Measurements from ENCODE around the gene UBE2L6.

The UBE2L6 gene

GRCh38 chr11:57567515-57568329 is at the start of gene UBE2L6:
Gene UBE2L6, minus strand, starts transcription at chr11:57567672. Its CDS starts 61 bp downstream, at chr11:57567611.
- peak; percentile 79 for DNase-seq (ENCODE audit: low read depth)

DNA sequence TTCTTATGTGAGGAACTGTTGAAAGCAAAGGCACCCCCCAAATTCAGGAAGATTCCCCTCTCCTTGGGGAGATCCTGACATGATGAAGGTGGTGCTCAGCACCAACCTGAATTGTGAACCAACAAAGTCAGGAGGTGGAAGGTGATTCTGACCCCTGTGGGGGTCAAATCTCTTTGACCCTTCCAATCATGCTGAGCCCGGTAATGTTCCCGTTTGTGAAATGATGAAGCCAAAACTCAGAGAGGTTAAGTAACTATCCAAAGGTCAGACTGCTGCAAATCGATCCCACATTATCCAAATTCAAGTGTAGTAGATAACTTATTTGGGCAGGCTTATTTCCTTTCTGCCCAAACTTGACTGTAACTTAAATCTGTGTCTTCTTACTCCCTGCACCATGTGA is 49.1 kb upstream of the UBE2L6 start:
- DNase-seq (ENCODE audit: low read depth), result no peak

DNA sequence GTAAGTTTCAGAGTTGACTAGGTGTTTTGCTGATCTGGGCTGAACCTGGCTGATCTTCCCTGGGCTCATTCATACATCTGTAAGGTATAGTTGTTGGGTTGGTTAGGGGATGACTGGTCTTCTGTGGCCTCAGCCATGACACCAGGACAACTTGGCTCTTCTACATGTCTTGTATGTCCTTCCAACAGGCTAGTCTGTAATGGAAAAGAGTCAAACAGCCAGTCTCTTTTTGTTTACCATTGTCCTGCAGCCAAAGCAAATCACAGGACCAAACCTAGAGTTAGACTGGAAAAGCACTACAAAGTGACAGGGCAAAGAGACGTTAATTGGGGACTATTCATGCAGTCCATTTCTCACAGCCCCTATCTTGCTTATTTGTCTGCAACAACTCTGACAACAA is 47.8 kb upstream of the UBE2L6 start:
- no peak for DNase-seq (ENCODE audit: low read depth)

- no peak for DNase-seq (ENCODE audit: low read depth)
These were observed 46.8 kb upstream of the UBE2L6 start for GRCh38 chr11:57614234-57614772.

- no peak for DNase-seq (ENCODE audit: low read depth)
These were observed 42.7 kb upstream of the UBE2L6 start for GRCh38 chr11:57610170-57610569.

DNA sequence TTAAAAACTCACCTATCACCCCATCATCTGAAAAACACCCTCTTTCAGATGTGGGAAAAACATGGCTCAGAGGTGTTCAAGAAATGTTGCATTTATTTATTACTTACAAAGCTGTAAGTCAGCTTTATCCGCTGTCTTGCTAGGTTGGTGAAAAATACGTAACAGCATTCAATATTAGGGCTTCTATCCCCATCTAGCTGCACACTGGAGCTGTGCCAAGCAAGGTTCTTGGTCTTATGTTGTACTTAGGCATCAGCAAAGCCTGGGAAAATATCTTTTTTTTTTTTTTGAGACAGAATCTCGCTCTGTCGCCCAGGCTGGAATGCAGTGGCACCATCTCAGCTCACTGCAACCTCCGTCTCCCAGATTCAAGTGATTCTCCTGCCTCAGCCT is 37.6 kb upstream of the UBE2L6 start:
- no peak for DNase-seq (ENCODE audit: low read depth)

DNA sequence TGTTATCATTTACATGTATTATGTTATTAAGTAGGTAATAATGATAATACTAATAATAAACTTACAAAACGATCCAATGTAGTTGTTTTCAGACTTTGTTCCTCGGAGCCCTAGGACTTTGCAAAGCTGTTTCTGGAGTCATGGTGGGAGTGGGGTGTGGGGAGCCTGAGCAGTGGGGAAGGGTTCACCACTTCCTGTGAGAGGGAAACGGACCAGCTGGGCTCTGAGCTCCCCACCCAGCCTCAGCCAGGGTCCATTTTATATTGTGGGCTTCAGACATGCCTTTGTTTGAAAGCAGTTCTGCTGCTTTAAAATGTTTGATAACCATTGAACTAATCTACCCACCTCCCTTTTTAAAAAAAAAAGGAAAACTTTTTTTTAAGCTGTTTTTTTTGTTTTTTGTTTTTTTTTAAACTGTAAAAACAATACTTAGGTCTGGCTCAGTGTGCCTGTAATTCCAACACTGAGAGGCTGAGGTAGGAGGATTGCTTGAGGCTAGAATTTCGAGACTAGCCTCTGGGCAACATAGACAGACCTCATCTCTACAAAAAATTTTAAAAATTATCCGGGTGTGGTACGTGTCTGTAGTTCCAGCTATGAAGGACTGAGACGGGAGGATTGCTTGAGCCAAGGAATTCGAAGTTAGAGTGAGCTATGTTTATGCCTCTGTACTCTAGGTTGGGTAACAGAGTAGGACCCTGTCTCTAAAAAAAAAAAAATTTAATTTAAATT is 37.0 kb upstream of the UBE2L6 start:
- no peak for DNase-seq (ENCODE audit: low read depth)

- DNase-seq (ENCODE audit: low read depth), result no peak
These were observed 33.8 kb upstream of the UBE2L6 start for GRCh38 chr11:57601297-57601696.

- no peak for DNase-seq (ENCODE audit: low read depth)
These were observed 31.9 kb upstream of the UBE2L6 start for GRCh38 chr11:57599381-57599780.

DNA sequence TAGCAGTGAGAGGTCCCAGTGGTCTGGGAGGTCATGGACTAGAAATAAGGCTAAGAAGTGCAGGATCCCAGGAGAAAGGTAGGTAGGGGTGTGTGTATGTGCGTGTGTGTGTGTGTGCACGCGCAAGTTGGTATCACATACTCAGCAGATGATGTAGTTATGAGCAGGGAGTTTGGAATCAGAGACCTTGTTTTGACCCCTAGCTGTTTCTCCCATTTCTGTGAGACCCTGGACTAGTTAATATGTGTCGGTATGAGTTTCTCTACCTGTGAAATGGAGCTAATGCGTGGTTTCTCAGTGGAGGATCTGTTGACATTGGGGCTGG is 31.3 kb upstream of the UBE2L6 start:
- no peak for DNase-seq (ENCODE audit: low read depth)

- DNase-seq (ENCODE audit: low read depth), result no peak
These were observed 30.7 kb upstream of the UBE2L6 start for GRCh38 chr11:57597916-57598830.

GRCh38 chr11:57597461-57597915 is 30.0 kb upstream of the UBE2L6 start, which contains the start of gene SERPING1:
Gene SERPING1, plus strand, starts transcription at chr11:57597685. Its CDS starts 586 bp downstream, at chr11:57598271.
- DNase-seq (ENCODE audit: low read depth), result no peak

GRCh38 chr11:57596266-57596885 is 28.9 kb upstream of the UBE2L6 start:
- no peak for DNase-seq (ENCODE audit: low read depth)

- no peak for DNase-seq (ENCODE audit: low read depth)
These were observed 20.7 kb upstream of the UBE2L6 start for GRCh38 chr11:57588046-57588710.

GRCh38 chr11:57586711-57587245 is 19.3 kb upstream of the UBE2L6 start:
- no peak for DNase-seq (ENCODE audit: low read depth)

GRCh38 chr11:57585301-57585700 is 17.8 kb upstream of the UBE2L6 start:
- no peak for DNase-seq (ENCODE audit: low read depth)

- DNase-seq (ENCODE audit: low read depth), result no peak
These were observed 16.9 kb upstream of the UBE2L6 start for GRCh38 chr11:57584341-57584740.

- no peak for DNase-seq (ENCODE audit: low read depth)
These were observed 6.6 kb upstream of the UBE2L6 start for GRCh38 chr11:57574061-57574460.

DNA sequence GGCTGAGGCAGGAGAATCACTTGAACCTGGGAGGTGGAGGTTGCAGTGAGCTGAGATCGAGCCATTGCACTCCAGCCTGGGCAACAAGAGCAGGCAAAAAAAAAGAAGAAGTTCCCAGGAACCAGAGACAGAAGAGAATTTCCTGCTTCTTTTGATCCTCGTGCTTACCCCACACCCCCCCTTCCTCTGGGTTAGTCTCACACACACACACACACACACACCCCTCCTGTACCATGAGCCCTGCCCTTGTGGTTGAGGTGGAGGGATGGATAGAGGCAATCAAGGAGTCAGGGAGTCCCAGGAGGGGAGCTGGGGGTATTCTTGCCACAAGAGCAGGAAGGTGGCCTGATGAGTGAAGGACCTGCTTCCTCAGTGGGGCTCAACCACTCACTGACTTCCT is 4.1 kb upstream of the UBE2L6 start:
- DNase-seq (ENCODE audit: low read depth), result no peak

DNA sequence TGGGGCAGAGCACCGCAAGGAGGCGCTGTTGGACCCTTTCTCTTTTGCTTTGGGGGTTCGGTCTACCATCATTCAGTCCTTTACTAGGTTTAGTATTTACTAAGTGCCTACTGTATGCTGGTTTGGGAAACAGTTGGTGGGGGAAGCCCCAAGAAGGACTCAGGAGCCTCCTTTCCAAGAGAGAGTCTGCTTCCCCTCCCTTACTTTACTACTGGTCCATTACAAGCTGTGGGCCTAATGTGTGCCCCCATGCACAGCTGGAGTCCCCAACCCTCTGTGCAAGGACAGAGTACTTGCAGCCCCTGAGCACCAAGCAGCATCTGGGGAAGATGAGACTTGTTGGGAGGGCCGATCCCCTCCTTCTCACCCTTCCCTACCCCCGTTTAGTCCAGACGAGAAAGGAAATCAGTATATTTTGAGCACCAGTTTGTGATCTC is 876 bp upstream of the UBE2L6 start:
- no peak for DNase-seq (ENCODE audit: low read depth)

Data from stimulated activated CD8-positive, alpha-beta memory T cell treated with anti-CD3 and anti-CD28 coated beads, Interleukin-4, amount 100 ng/mL, for 24 hours (primary cell).